Spinal cord (tissue), 10 donors: ENCODE data around the gene LRIG1. TPM values are rescaled to one million over a fixed set of nuclear protein-coding genes. Genes with fewer than 3 reads are reported as not detected.

ENCODE experiments used
- DNase-seq, 6 donors: peaks; one replicate each; pipeline versions ENCODE4 v3.0.0 to v3.0.0-alpha.2; 2013 to 2015; ENCODE audit warnings: low spot score in 6 of 6, low read depth in 4 of 6
- H3K27ac ChIP-seq: one replicate; pipeline ENCODE4 v1.5.1; 2013; ENCODE audit warnings: low read depth, low read length, control low read depth
- H3K27me3 ChIP-seq: one replicate; pipeline ENCODE4 v1.6.1; 2013; ENCODE audit warnings: low read length; ENCODE audit not compliant: control insufficient read depth, insufficient read depth
- H3K36me3 ChIP-seq: one replicate; pipeline ENCODE4 v1.6.1; 2013; ENCODE audit warnings: low read length; ENCODE audit not compliant: control insufficient read depth, insufficient read depth
- H3K4me1 ChIP-seq: one replicate; pipeline ENCODE4 v1.6.1; 2013; ENCODE audit warnings: low read length; ENCODE audit not compliant: control insufficient read depth, insufficient read depth
- H3K4me3 ChIP-seq: one replicate; pipeline ENCODE4 v1.5.1; 2013; ENCODE audit warnings: low read depth, low read length, control low read depth
- H3K9me3 ChIP-seq: one replicate; pipeline ENCODE4 v1.6.1; 2013; ENCODE audit warnings: low read length; ENCODE audit not compliant: control insufficient read depth, insufficient read depth
- WGBS: methylation state at CpG from one replicate; pipeline ENCODE4 v1.1.5; 2013; ENCODE audit warnings: missing lambda C conversion rate; ENCODE audit not compliant: insufficient coverage; 5-methylcytosine and 5-hydroxymethylcytosine counted together
- polyA plus RNA-seq, 2 donors: library from polyadenylated mRNA; unstranded; fragments of 120-200 nt; gene quantifications; one replicate each; pipeline ENCODE4 v1.2.1, GENCODE V29; 2013; ENCODE audit not compliant: insufficient read length in 2 of 2
- total RNA-seq, 2 donors: library from RNA; depleted of rRNA in 1 of 2; stranded (reverse); fragments of 120-200 nt in 1 of 2; fragments of >200 nt in 1 of 2; gene quantifications; one replicate each; pipeline versions ENCODE4 v1.2.3 to v1.2.4, GENCODE V29; 2013 to 2014
- donor health status: healthy.

The LRIG1 gene
- total and polyA plus RNA-seq, 4 donors, result 85.4 to 229 (median 147) TPM

DNA sequence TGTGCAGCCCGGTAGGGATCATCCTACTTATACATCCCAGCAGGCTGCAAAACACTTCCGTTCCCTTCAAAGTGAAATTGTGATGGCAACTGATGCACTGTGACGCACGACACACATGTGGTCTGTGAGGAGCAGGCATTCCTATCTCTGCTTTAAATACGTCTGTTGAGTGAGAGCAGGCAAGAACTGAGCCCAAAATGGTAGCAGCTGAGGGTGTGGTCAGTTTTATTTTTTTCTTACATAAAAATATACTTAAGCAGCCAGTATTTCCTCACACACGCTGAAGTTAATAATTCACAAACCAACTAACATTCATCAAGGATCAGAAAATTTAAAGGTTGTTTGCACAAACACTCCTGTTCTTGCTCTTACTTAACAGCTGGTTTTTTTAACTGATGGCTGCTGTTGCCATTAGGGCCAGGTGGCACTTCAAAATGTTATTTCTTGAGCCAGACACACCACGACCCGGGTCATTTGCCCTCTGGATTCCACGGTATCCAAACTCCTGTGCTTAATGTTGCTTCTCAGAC, 23.9 kb downstream of the LRIG1 start:
- H3K9me3 ChIP-seq, result no peaks in the 10 kb centered on the region
- DNase-seq, result peak in 1 of 6 donors; percentile 80
- peaks cover 29% of the 10 kb centered on the region for H3K4me1 ChIP-seq
- H3K27ac ChIP-seq, result peak overlapping the region; percentile 42
- no peaks in the 10 kb centered on the region for H3K36me3 ChIP-seq
- no peaks in the 10 kb centered on the region for H3K27me3 ChIP-seq
- WGBS, result 29% methylated on average over 5 of the region's 9 CpGs
- H3K4me3 ChIP-seq, result no peak overlapping the region

- Histone ChIP-seq H3K36me3 (no peaks in the 10 kb centered on the region), H3K27me3 (no peaks in the 10 kb centered on the region), H3K4me3 (no peak overlapping the region), H3K4me1 (peaks cover 33% of the 10 kb centered on the region), H3K9me3 (no peaks in the 10 kb centered on the region), H3K27ac (peak overlapping the region; percentile 27)
- no peak for DNase-seq
- WGBS, result 47% methylated on average over 4 of the region's 9 CpGs
Observed at GRCh38 chr3:66475386-66476020, 25.3 kb downstream of the LRIG1 start.

GRCh38 chr3:66473692-66474091, 27.1 kb downstream of the LRIG1 start:
- H3K9me3 ChIP-seq, result no peaks in the 10 kb centered on the region
- H3K27me3 ChIP-seq, result no peaks in the 10 kb centered on the region
- H3K27ac ChIP-seq, result peak overlapping the region; percentile 11
- no peaks in the 10 kb centered on the region for H3K36me3 ChIP-seq
- H3K4me1 ChIP-seq, result peaks cover 28% of the 10 kb centered on the region
- H3K4me3 ChIP-seq, result no peak overlapping the region
- DNase-seq, result no peak
- 37% methylated on average over 5 of the region's 11 CpGs for WGBS

DNA sequence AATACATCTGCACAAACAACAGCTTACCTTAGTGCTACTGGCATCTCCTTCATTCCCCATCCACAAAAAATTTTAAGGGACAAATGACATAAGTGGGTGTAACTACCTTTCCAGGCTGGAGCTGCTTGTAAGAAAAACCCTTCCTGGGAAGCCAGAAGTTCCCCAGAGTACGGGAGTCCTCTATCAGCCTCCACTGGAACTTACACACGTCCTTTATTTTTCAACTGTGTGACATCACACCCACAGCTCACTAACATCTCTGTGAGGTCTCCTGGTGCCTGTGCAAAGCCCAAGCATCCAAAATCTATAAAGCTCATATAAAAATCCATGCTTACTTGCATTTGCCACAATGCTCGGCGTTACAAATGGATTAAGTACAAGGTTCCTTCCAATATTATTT, 27.6 kb downstream of the LRIG1 start:
- Histone ChIP-seq H3K9me3 (no peaks in the 10 kb centered on the region), H3K4me3 (no peak overlapping the region), H3K27ac (peak overlapping the region; percentile 11), H3K27me3 (no peaks in the 10 kb centered on the region), H3K36me3 (no peaks in the 10 kb centered on the region), H3K4me1 (peaks cover 28% of the 10 kb centered on the region)
- WGBS, result 54% methylated on average over 4 of the region's 4 CpGs
- DNase-seq, result no peak

- whole genome bisulfite sequencing, result 49% methylated on average over 6 of the region's 12 CpGs
- Histone ChIP-seq H3K27ac (peak overlapping the region; percentile 45), H3K4me1 (peaks cover 26% of the 10 kb centered on the region), H3K27me3 (no peaks in the 10 kb centered on the region), H3K36me3 (no peaks in the 10 kb centered on the region), H3K4me3 (no peak overlapping the region), H3K9me3 (no peaks in the 10 kb centered on the region)
- no peak for DNase-seq
Observed at GRCh38 chr3:66472313-66473134, 28.3 kb downstream of the LRIG1 start.

GRCh38 chr3:66470956-66471686, 29.7 kb downstream of the LRIG1 start:
- H3K36me3 ChIP-seq, result no peaks in the 10 kb centered on the region
- no peaks in the 10 kb centered on the region for H3K9me3 ChIP-seq
- peaks cover 31% of the 10 kb centered on the region for H3K4me1 ChIP-seq
- no peaks in the 10 kb centered on the region for H3K27me3 ChIP-seq
- WGBS, result 66% methylated on average over 4 of the region's 10 CpGs
- no peak overlapping the region for H3K4me3 ChIP-seq
- peak overlapping the region; percentile 68 for H3K27ac ChIP-seq
- DNase-seq, result no peak

GRCh38 chr3:66470285-66470684, 30.5 kb downstream of the LRIG1 start:
- Histone ChIP-seq H3K4me1 (peaks cover 32% of the 10 kb centered on the region), H3K36me3 (no peaks in the 10 kb centered on the region), H3K4me3 (no peak overlapping the region), H3K27me3 (no peaks in the 10 kb centered on the region), H3K27ac (no peak overlapping the region), H3K9me3 (no peaks in the 10 kb centered on the region)
- WGBS, result 28% methylated on average over 4 of the region's 5 CpGs
- no peak for DNase-seq

- Histone ChIP-seq H3K27me3 (no peaks in the 10 kb centered on the region), H3K27ac (no peak overlapping the region), H3K9me3 (no peaks in the 10 kb centered on the region), H3K4me1 (peaks cover 34% of the 10 kb centered on the region), H3K4me3 (no peak overlapping the region), H3K36me3 (no peaks in the 10 kb centered on the region)
- 64% methylated on average over 4 of the region's 4 CpGs for WGBS
- DNase-seq, result no peak
Observed at GRCh38 chr3:66469220-66469640, 31.6 kb downstream of the LRIG1 start.

DNA sequence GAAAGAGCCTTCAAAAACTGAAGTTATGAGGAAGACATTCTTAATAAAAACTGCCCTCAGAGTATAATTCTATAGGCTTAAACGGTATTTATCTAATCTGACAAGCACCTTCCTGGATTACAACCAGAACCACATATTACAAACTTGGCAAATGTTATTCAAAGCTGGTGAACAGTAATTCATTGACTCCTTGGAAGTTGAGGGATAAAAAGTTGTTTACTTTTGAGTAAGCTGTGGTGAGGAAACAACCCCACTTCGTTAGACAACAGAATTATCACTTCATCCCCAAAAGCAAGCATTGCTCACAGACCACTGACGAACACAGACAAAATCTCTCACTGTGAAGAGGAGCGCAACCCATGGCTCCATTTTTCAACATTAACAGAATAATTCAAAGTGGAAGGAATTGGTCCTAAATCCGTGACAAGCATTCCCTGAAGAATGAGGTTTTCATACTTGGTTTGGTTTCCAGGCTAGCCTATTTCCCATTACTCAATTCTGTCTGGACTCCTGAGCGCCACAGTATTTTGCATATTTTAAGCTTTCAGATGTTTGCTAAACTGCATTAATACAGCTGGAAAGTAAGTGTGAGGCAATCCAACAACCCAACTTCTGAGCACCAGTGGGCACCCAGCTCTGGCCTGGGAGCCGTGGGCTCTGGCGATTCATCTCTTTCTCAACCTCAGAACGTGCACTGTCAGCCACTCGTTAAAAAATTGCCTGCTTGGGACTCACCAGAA, 32.7 kb downstream of the LRIG1 start:
- Histone ChIP-seq H3K27me3 (no peaks in the 10 kb centered on the region), H3K36me3 (no peaks in the 10 kb centered on the region), H3K4me1 (peaks cover 35% of the 10 kb centered on the region), H3K27ac (peak overlapping the region; percentile 33), H3K9me3 (no peaks in the 10 kb centered on the region), H3K4me3 (no peak overlapping the region)
- DNase-seq, result no peak
- no CpG with 5 or more reads among the region's 10 CpGs for WGBS
